ENCODE results near the gene MXD3. TPM values are rescaled to one million over a fixed set of nuclear protein-coding genes. Genes with fewer than 3 reads are reported as not detected.

MXD3 gene, protein sequence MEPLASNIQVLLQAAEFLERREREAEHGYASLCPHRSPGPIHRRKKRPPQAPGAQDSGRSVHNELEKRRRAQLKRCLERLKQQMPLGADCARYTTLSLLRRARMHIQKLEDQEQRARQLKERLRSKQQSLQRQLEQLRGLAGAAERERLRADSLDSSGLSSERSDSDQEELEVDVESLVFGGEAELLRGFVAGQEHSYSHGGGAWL
- 32.5 TPM for total RNA-seq

DNA sequence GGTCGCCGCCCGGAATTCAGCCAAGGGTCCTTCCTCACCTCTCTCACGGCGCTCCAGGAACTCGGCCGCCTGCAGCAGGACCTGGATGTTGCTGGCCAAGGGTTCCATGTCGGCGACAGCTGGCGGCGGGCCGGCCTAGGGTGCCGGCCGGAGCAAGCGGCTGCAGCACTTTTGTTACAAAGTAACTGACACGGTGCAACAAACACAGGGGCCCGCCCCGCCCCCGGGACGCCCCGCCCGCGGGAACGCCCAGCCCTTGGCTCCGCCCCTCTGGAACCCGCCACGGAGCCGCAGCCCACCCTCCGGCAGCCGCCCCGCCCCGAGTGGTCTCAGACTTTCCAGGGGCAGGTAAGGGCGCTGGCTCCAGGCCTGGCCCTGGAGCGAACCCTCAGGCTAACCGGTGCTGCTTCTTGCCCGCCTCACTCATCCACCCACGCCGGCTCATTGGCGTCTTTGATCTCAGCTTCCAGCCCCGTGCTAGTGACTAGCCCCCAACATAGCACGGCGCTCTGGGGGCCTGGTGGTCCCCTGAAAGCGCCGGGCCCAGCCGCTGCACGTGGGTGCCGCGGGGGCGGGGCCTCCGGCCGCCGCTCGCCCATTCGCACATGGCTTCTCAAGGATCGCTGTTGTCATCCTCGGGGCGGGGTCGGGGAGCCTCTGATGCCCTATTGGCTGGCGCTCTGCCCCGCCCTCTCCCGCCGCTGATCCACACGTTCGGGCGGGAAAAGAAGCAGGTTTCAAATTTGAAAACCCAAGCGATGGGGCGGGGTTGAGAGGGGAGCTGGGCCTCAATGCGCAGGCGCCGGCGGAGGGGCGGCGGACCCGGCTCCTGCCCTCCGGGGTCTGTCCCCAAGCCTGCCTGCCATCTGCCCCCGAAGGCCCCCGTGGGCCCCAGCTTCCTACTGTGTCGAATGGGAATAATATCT is at the start of gene MXD3:
Gene MXD3, minus strand, starts transcription at position 176 of the 926 bp plus-strand sequence. Its CDS starts 68 bp downstream, at position 108.

DNA sequence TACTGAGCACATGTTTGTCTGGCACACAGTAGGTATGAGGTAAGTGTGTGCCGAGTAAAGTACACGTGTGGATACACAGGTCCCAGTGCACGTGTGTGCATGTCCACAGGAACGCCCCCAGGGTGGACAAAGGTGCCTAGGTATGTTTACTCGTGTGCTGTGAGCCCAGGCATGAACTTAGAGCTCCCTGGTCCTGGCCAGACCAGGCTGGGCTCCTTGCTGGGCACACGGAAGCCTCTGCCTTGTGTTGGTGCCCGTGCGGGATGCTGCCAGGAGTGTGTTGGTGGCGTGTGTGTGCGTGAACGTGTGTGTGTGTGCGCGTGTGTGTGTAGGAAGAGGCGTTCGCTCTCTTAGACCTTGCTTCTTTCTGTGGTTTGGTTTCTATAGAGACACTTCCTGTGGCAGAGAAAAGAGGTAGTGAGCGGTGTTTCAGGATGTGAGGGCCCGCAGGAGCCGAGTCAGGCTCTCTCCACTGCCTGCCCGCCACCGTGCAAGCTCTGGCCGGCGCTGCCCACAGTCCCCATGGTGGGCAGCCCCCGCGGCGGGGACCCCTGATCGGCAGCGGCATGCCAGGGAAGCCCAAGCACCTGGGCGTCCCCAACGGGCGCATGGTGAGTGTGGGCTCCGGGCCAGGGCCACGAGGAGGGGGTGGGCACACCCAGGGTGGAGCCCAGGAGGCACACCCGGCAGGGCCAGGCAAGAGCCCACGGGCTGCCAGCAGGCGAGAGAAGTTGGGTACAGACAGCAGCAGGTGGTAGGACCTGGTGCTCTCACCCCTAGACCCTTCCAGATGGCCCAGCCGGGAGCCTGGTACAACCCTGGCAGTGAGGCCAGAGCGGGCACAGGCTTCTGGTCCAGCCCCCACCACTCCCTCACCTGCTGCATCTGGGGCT is 46.0 kb upstream of the MXD3 start, which contains the start of gene RGS14:
Gene RGS14, plus strand, starts transcription at position 466 of the 893 bp plus-strand sequence. Its CDS starts 101 bp downstream, at position 567.

DNA sequence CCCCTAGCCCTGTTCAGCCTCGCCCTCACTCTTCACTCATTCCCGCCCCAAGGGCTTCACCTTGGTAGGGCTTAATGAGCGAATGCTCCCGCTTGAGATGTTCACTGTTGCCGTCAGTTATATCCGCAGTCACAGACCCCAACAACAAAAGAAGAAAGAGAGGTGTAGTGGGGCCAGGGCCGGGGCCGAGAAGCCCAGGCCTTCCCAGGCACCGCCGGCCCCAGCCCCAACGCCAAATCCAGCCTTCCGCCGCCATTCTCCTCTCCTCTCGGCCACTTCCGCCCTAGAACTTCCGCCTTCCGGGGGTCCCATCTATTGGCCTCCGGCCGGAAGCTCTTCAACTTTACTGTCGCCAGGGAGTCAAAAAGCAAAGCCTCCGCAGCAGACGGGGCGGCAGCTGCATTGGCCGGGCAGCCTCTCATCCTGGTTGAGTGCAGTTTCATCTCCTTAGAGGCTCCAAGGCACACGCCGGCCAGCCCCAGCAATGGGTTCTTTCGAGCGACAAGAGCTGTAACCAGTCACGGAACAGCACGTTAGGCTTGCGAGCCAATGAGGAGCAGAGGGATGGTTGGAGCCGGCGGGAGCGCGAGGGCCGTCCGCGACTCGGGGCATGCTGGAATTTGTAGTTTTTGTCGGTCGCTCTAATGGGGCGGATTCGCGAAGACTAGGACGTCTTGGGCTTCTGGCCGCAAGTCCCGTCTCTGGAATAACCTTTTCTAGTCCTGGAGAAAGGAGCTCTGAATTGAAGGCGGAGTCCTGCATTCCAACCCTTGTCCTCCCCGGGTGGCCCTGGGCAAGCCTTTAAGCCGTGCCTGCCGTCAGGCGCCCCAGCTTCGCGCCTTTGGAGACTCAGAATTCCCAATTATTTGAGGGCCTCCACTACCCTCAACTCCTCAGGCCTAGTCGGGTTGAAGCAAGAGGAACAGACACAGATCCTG is 40.0 kb upstream of the MXD3 start, which contains the start of gene LMAN2:
Gene LMAN2, minus strand, starts transcription at position 277 of the 938 bp plus-strand sequence. Its CDS starts 21 bp downstream, at position 256.

DNA sequence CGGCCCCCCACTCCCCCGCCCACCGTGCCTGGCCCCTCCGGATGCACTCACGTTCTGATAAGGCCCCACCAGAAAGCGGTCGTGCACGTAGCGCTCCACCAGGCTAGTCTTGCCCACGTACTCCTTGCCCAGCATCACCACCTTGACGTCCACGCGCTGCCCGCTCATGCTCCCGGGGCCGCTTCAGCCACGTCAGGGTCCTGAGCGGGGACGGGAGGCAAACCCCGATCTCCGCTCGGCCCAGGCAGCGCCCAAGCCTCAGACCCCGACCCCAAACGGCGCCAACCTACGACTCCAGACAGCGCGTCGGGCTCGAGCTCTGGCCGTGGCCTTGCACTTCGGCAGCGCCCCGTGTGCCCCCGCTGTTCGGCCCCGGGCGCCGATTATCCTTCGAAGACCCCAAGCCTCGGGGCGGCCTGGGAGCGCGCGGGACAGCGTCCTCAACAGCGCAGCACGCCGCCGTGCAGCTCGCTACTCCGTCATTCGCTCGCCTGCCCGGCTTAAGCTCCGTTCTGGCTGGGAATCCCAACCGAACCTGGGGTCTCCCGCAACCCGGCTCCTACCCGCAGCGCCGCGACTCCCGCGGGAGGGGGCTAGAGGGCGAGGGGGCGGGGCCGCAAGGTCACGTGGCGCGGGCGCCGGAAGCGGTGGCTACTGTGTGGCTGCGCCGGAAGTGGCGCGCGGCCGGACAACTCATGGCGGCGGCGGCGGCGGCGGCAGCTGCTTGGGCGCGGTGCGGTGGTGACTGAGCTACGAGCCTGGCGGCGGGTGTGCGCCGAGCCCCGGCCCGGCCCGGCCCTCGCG is 8.4 kb downstream of the MXD3 start, which contains the start of the genes PRELID1 and RAB24:
Gene PRELID1, plus strand, starts transcription at position 679 of the 804 bp plus-strand sequence. CDS start 187 bp downstream, outside the sequence.
Gene RAB24, minus strand, starts transcription at position 599 of the 804 bp plus-strand sequence. Its CDS starts 431 bp downstream, at position 168.

Other genes with a start within 250 kb of the MXD3 start
- gene FGFR4, start 225.0 kb downstream of the MXD3 start, total RNA-seq: 57.7 TPM
- gene NSD1, start 178.1 kb downstream of the MXD3 start, total RNA-seq: 83.3 TPM
- gene RAB24, start 8.2 kb downstream of the MXD3 start, total RNA-seq: 26.7 TPM
- 56.8 TPM for gene PRELID1, start 8.1 kb downstream of the MXD3 start, total RNA-seq
- 213 TPM for gene LMAN2, start 39.8 kb upstream of the MXD3 start, total RNA-seq
- gene RGS14, start 46.0 kb upstream of the MXD3 start, total RNA-seq: 21.0 TPM
- 166 TPM for gene SLC34A1, start 72.5 kb upstream of the MXD3 start, total RNA-seq
- not detected for gene PFN3, start 88.8 kb upstream of the MXD3 start, total RNA-seq
- gene F12, start 97.7 kb upstream of the MXD3 start, total RNA-seq: 0.29 TPM
- gene GRK6, start 114.8 kb upstream of the MXD3 start, total RNA-seq: 23.1 TPM
- gene PRR7, start 134.9 kb upstream of the MXD3 start, total RNA-seq: 2.4 TPM
- 113 TPM for gene DBN1, start 161.7 kb upstream of the MXD3 start, total RNA-seq
- 184 TPM for gene PDLIM7, start 185.7 kb upstream of the MXD3 start, total RNA-seq
- gene DOK3, start 197.9 kb upstream of the MXD3 start, total RNA-seq: 11.3 TPM
- 80.6 TPM for gene DDX41, start 205.1 kb upstream of the MXD3 start, total RNA-seq
- gene FAM193B, start 242.7 kb upstream of the MXD3 start, total RNA-seq: 50.7 TPM

Data from metanephros (tissue), 1 donor.